ENCODE measurements around the gene VWA8.

The VWA8 gene

GRCh38 chr13:41599619-41600018 lies 361.3 kb downstream of the VWA8 start:
- TF ChIP-seq FOXP2 (optimal IDR thresholded peaks at IDR 0.05; ENCODE audit: borderline replicate concordance, extremely low read depth, extremely low read length, insufficient read depth): no peak
- no peak for TF ChIP-seq SIN3A (IDR thresholded peaks at IDR 0.05; ENCODE audit: borderline replicate concordance, insufficient read depth, low read length)
- TF ChIP-seq POLR2AphosphoS5 (IDR thresholded peaks at IDR 0.05; ENCODE audit: low read depth, low read length): no peak
- no peak for TF ChIP-seq TAF1 (IDR thresholded peaks at IDR 0.05; ENCODE audit: borderline replicate concordance, insufficient read depth, low read length)
- no peak for TF ChIP-seq REST (IDR thresholded peaks at IDR 0.05; ENCODE audit: insufficient read depth in 1 of 2, low read depth in 2 of 2, low read length in 2 of 2)

- TF ChIP-seq FOXP2 (optimal IDR thresholded peaks at IDR 0.05; ENCODE audit: borderline replicate concordance, extremely low read depth, extremely low read length, insufficient read depth) (no peak), REST (IDR thresholded peaks at IDR 0.05; ENCODE audit: insufficient read depth in 1 of 2, low read depth in 2 of 2, low read length in 2 of 2) (no peak), SIN3A (IDR thresholded peaks at IDR 0.05; ENCODE audit: borderline replicate concordance, insufficient read depth, low read length) (no peak), TAF1 (IDR thresholded peaks at IDR 0.05; ENCODE audit: borderline replicate concordance, insufficient read depth, low read length) (no peak), POLR2AphosphoS5 (IDR thresholded peaks at IDR 0.05; ENCODE audit: low read depth, low read length) (no peak)
Observed at GRCh38 chr13:41597348-41598041, 363.4 kb downstream of the VWA8 start.

- TF ChIP-seq POLR2AphosphoS5 (IDR thresholded peaks at IDR 0.05; ENCODE audit: low read depth, low read length): no peak
- no peak for TF ChIP-seq FOXP2 (optimal IDR thresholded peaks at IDR 0.05; ENCODE audit: borderline replicate concordance, extremely low read depth, extremely low read length, insufficient read depth)
- no peak for TF ChIP-seq TAF1 (IDR thresholded peaks at IDR 0.05; ENCODE audit: borderline replicate concordance, insufficient read depth, low read length)
- TF ChIP-seq REST (IDR thresholded peaks at IDR 0.05; ENCODE audit: insufficient read depth in 1 of 2, low read depth in 2 of 2, low read length in 2 of 2): no peak
- no peak for TF ChIP-seq SIN3A (IDR thresholded peaks at IDR 0.05; ENCODE audit: borderline replicate concordance, insufficient read depth, low read length)
Observed at GRCh38 chr13:41596190-41596589, 364.7 kb downstream of the VWA8 start.

GRCh38 chr13:41595298-41595697 lies 365.6 kb downstream of the VWA8 start:
- no peak for TF ChIP-seq REST (IDR thresholded peaks at IDR 0.05; ENCODE audit: insufficient read depth in 1 of 2, low read depth in 2 of 2, low read length in 2 of 2)

- TF ChIP-seq FOXP2 (optimal IDR thresholded peaks at IDR 0.05; ENCODE audit: borderline replicate concordance, extremely low read depth, extremely low read length, insufficient read depth) (no peak), TAF1 (IDR thresholded peaks at IDR 0.05; ENCODE audit: borderline replicate concordance, insufficient read depth, low read length) (no peak), POLR2AphosphoS5 (IDR thresholded peaks at IDR 0.05; ENCODE audit: low read depth, low read length) (no peak), SIN3A (IDR thresholded peaks at IDR 0.05; ENCODE audit: borderline replicate concordance, insufficient read depth, low read length) (no peak), REST (IDR thresholded peaks at IDR 0.05; ENCODE audit: insufficient read depth in 1 of 2, low read depth in 2 of 2, low read length in 2 of 2) (no peak)
Observed at GRCh38 chr13:41590643-41591042, 370.3 kb downstream of the VWA8 start.
